ENCODE measurements around the gene DNAJC6. TPM values are rescaled to one million over a fixed set of nuclear protein-coding genes. Genes with fewer than 3 reads are reported as not detected.
"Not testable (repeated sequence)": the region's sequence is repeated elsewhere in the genome, so short reads cannot be mapped to it uniquely, and the experiment has no call there.

Gene DNAJC6
- polyA plus RNA-seq, 1 of the 3 experiments (the other 2 are of a cell fraction) = 1.9 TPM

- H4K20me1 ChIP-seq (ENCODE audit: insufficient read depth) = no peaks in the 10 kb centered on the region
- no peak overlapping the region for H3K9ac ChIP-seq
- H3K27ac ChIP-seq (ENCODE audit: low read depth in 2 of 2, low read length in 1 of 2) = no peak overlapping the region
- CTCF ChIA-PET = interaction anchor here (0.6 kb wide), 1 partner anchor 242 kb away, joined by 3 read pairs; no protein-coding TSS in a partner anchor
- H3F3A ChIP-seq (replicated peaks; ENCODE audit: insufficient read depth) = no peaks in the 10 kb centered on the region
- H3K36me3 ChIP-seq (replicated peaks in 1 of 2; ENCODE audit: control insufficient read depth in 1 of 2, insufficient read depth in 2 of 2, low read length in 1 of 2) = no peaks in the 10 kb centered on the region
- H3K4me1 ChIP-seq (ENCODE audit: control insufficient read depth in 1 of 2, insufficient read depth in 2 of 2, low read depth in 1 of 2, low read length in 1 of 2) = no peaks in the 10 kb centered on the region
- no peaks in the 10 kb centered on the region for H3K27me3 ChIP-seq (ENCODE audit: insufficient read depth)
- no peaks in the 10 kb centered on the region for H3K9me3 ChIP-seq
- POLR2A ChIA-PET = no interaction called here
- no peaks in the 10 kb centered on the region for H3K9me2 ChIP-seq
- 96% methylated on average over 1 of the region's 1 CpG for WGBS (ENCODE audit: low lambda C conversion rate)
- TF ChIP-seq SIN3A (IDR thresholded peaks at IDR 0.05; ENCODE audit: borderline replicate concordance, low read depth, low read length) (no peak), TCF12 (IDR thresholded peaks at IDR 0.05) (no peak), USF2 (IDR thresholded peaks at IDR 0.05; ENCODE audit: borderline replicate concordance, low read depth, low read length) (no peak), SMC3 (IDR thresholded peaks at IDR 0.05; ENCODE audit: low read depth, low read length) (no peak), TEAD4 (IDR thresholded peaks at IDR 0.05; ENCODE audit: borderline replicate concordance, insufficient read depth) (no peak), ZBTB33 (IDR thresholded peaks at IDR 0.05; ENCODE audit: borderline replicate concordance, low read depth) (no peak), GATA2 (CRISPR knock-in tag; IDR thresholded peaks at IDR 0.05) (no peak), RAD21 (IDR thresholded peaks at IDR 0.05; ENCODE audit: low read length) (no peak), YY1 (IDR thresholded peaks at IDR 0.05; ENCODE audit: low read depth) (no peak), MXI1 (IDR thresholded peaks at IDR 0.05; ENCODE audit: low read depth, low read length) (no peak), NFIC (IDR thresholded peaks at IDR 0.05; ENCODE audit: borderline replicate concordance) (no peak), FOXM1 (IDR thresholded peaks at IDR 0.05; ENCODE audit: low read depth) (no peak), POLR2AphosphoS5 (IDR thresholded peaks at IDR 0.05; ENCODE audit: low read depth, low read length) (no peak), NRF1 (IDR thresholded peaks at IDR 0.05; ENCODE audit: low read depth, low read length) (no peak)
- no peak overlapping the region for H3K4me3 ChIP-seq (ENCODE audit: low read depth in 2 of 2, low read length in 1 of 2)
- H3K4me2 ChIP-seq = no peak overlapping the region
- H3K79me2 ChIP-seq (ENCODE audit: insufficient read depth) = no peaks in the 10 kb centered on the region
- no peak for DNase-seq
- H2AFZ ChIP-seq (ENCODE audit: low read depth) = no peak overlapping the region
These were observed 136.5 kb downstream of the DNAJC6 start for GRCh38 chr1:65445837-65446236.

- no peak for DNase-seq
- H3K4me1 ChIP-seq (ENCODE audit: control insufficient read depth in 1 of 2, insufficient read depth in 2 of 2, low read depth in 1 of 2, low read length in 1 of 2) = no peaks in the 10 kb centered on the region
- no peaks in the 10 kb centered on the region for H3K36me3 ChIP-seq (replicated peaks in 1 of 2; ENCODE audit: control insufficient read depth in 1 of 2, insufficient read depth in 2 of 2, low read length in 1 of 2)
- no peaks in the 10 kb centered on the region for H3K9me2 ChIP-seq
- POLR2A ChIA-PET = no interaction called here
- 88% methylated on average over 4 of the region's 4 CpGs for WGBS (ENCODE audit: low lambda C conversion rate)
- H2AFZ ChIP-seq (ENCODE audit: low read depth) = no peak overlapping the region
- CTCF ChIA-PET = no interaction called here
- H3K9ac ChIP-seq = no peak overlapping the region
- no peaks in the 10 kb centered on the region for H3F3A ChIP-seq (replicated peaks; ENCODE audit: insufficient read depth)
- H3K79me2 ChIP-seq (ENCODE audit: insufficient read depth) = no peaks in the 10 kb centered on the region
- no peak for TF ChIP-seq CHD2 (IDR thresholded peaks at IDR 0.05; ENCODE audit: low read length, partially characterized antibody)
- TF ChIP-seq TAF1 (IDR thresholded peaks at IDR 0.05; ENCODE audit: borderline replicate concordance, low read depth, low read length) = no peak
- TF ChIP-seq RCOR1 (IDR thresholded peaks at IDR 0.05; ENCODE audit: low read length) = no peak
- TF ChIP-seq MXI1 (IDR thresholded peaks at IDR 0.05; ENCODE audit: low read depth, low read length) = no peak
- TF ChIP-seq NRF1 (IDR thresholded peaks at IDR 0.05; ENCODE audit: low read depth, low read length) = no peak
- no peak for TF ChIP-seq TCF12 (IDR thresholded peaks at IDR 0.05)
- no peak for TF ChIP-seq FOXM1 (IDR thresholded peaks at IDR 0.05; ENCODE audit: low read depth)
- TF ChIP-seq SIN3A (IDR thresholded peaks at IDR 0.05; ENCODE audit: borderline replicate concordance, low read depth, low read length) = no peak
- no peak for TF ChIP-seq RAD21 (IDR thresholded peaks at IDR 0.05; ENCODE audit: low read length)
- no peaks in the 10 kb centered on the region for H4K20me1 ChIP-seq (ENCODE audit: insufficient read depth)
- no peaks in the 10 kb centered on the region for H3K9me3 ChIP-seq
- H3K4me2 ChIP-seq = no peak overlapping the region
- no peak overlapping the region for H3K27ac ChIP-seq (ENCODE audit: low read depth in 2 of 2, low read length in 1 of 2)
- H3K4me3 ChIP-seq (ENCODE audit: low read depth in 2 of 2, low read length in 1 of 2) = no peak overlapping the region
- no peaks in the 10 kb centered on the region for H3K27me3 ChIP-seq (ENCODE audit: insufficient read depth)
These were observed 140.0 kb downstream of the DNAJC6 start for GRCh38 chr1:65449214-65449823.

GRCh38 chr1:65455678-65456077 is 146.3 kb downstream of the DNAJC6 start:
- H3K9ac ChIP-seq; H3K4me3 ChIP-seq (ENCODE audit: low read depth in 2 of 2, low read length in 1 of 2); H3K36me3 ChIP-seq (replicated peaks in 1 of 2; ENCODE audit: control insufficient read depth in 1 of 2, insufficient read depth in 2 of 2, low read length in 1 of 2); POLR2A ChIA-PET; H3K27me3 ChIP-seq (ENCODE audit: insufficient read depth); DNase-seq; H3K9me3 ChIP-seq; H3K79me2 ChIP-seq (ENCODE audit: insufficient read depth); H3K4me1 ChIP-seq (ENCODE audit: control insufficient read depth in 1 of 2, insufficient read depth in 2 of 2, low read depth in 1 of 2, low read length in 1 of 2); H3K9me2 ChIP-seq; H3F3A ChIP-seq (replicated peaks; ENCODE audit: insufficient read depth); H3K27ac ChIP-seq (ENCODE audit: low read depth in 2 of 2, low read length in 1 of 2); H2AFZ ChIP-seq (ENCODE audit: low read depth); H4K20me1 ChIP-seq (ENCODE audit: insufficient read depth); H3K4me2 ChIP-seq; CTCF ChIA-PET: not testable (repeated sequence)
- 85% methylated on average over 4 of the region's 10 CpGs for WGBS (ENCODE audit: low lambda C conversion rate)
